CD4-positive, alpha-beta T cell treated with Interleukin-10 for 1 hour (primary cell): Measurements from ENCODE around the gene EPC1.
"Not testable (repeated sequence)": the region's sequence is repeated elsewhere in the genome, so short reads cannot be mapped to it uniquely, and the experiment has no call there.

Experiments used
- DNase-seq: peaks from one replicate; pipeline ENCODE4 v3.0.0-alpha.2; 2020

The EPC1 gene, protein sequence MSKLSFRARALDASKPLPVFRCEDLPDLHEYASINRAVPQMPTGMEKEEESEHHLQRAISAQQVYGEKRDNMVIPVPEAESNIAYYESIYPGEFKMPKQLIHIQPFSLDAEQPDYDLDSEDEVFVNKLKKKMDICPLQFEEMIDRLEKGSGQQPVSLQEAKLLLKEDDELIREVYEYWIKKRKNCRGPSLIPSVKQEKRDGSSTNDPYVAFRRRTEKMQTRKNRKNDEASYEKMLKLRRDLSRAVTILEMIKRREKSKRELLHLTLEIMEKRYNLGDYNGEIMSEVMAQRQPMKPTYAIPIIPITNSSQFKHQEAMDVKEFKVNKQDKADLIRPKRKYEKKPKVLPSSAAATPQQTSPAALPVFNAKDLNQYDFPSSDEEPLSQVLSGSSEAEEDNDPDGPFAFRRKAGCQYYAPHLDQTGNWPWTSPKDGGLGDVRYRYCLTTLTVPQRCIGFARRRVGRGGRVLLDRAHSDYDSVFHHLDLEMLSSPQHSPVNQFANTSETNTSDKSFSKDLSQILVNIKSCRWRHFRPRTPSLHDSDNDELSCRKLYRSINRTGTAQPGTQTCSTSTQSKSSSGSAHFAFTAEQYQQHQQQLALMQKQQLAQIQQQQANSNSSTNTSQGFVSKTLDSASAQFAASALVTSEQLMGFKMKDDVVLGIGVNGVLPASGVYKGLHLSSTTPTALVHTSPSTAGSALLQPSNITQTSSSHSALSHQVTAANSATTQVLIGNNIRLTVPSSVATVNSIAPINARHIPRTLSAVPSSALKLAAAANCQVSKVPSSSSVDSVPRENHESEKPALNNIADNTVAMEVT

DNA sequence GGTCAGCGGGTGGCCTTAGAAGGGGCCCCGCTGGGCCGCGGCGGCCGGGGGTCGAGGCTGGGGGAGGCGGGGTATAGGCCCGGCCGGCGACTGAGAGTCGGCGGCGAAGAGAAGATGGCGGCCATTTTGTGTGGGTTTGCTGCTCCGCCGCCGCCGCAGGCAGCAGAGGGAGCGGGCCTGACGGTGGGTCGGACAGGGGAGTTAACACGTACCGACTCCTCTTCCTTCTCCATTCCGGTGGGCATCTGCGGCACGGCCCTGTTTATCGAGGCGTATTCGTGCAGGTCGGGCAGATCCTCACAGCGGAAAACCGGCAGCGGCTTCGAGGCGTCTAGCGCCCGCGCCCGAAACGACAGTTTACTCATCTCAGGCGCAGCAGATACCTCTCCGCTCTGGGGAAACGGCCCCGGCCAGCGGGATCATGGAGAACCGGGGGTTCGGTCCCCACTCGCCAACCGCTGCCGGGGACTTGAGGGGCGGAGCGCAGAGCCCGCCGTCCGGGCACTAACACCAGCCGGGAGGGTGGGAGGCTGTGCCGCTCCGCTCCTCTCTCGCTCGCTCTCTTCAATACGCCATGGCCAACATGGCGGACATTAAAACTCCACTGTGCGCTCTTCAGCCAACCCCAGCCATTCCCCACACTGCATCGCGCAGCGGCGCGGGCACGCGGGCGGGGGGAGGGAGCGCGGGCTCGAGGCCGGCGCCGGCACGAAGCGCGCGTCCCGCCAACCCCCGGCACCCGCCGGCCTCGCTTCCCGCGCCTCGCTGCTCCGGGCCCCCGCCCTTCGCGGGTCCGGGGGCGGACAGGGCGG, at the start of gene EPC1:
Gene EPC1, minus strand, starts transcription at position 608 of the 812 bp plus-strand sequence. Its CDS starts 243 bp downstream, at position 365.
- peak; percentile 92 for DNase-seq

DNA sequence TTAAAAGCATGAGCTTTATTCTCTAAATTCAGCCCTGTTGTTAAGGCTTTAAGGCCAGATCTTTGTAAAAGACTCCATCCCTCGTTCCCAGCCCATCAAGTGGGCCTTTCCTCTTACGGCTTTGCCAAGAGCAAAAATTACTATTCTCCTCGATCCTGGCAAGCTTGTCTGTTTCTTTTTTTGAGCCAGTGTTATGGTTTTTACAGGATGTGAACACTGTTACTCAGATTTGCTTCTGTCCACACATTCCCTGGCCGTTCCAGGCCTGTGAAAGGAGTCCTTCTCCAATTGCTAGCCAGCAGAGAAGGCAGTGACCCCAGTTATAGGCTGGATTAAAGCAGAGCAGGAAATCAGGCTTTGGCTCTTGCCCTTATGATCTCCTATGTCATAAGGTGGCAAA, 47.0 kb upstream of the EPC1 start:
- no peak for DNase-seq

DNA sequence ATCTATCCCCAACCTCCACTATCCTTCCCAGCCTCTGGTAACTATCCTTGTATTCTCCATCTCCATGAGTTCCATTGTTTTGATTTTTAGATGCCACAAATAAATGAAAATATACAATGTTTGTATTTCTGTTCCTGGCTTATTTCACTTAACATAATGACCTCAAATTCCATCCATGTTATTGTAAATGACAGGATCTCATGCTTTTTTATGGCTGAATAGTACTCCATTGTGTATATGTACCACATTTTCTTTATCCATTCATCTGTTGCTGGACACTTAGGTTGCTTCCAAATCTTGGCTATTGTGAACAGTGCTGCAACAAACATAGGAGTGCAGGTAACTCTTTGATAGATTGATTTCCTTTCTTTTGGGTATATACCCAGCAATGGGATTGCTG, 45.3 kb upstream of the EPC1 start:
- DNase-seq, result not testable (repeated sequence)

DNA sequence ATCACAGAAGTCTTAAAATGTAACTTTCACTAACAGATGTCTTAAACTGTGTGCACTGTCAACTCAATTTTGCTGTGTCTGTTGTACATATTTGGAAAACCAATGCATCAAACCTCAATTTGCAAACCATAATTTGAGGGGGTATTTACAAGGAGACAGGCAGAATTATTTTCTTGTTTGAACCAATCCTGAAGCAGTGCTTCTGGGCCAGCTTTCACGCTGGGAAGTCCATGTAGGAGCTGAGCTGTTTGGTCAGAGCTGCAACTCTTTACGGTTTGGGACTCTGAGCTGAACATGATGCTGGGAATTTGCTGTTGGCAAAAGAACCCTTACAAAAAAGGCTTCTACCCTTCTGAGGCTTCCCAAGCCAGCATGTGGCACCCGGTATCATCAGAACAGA, 43.2 kb upstream of the EPC1 start:
- no peak for DNase-seq

DNA sequence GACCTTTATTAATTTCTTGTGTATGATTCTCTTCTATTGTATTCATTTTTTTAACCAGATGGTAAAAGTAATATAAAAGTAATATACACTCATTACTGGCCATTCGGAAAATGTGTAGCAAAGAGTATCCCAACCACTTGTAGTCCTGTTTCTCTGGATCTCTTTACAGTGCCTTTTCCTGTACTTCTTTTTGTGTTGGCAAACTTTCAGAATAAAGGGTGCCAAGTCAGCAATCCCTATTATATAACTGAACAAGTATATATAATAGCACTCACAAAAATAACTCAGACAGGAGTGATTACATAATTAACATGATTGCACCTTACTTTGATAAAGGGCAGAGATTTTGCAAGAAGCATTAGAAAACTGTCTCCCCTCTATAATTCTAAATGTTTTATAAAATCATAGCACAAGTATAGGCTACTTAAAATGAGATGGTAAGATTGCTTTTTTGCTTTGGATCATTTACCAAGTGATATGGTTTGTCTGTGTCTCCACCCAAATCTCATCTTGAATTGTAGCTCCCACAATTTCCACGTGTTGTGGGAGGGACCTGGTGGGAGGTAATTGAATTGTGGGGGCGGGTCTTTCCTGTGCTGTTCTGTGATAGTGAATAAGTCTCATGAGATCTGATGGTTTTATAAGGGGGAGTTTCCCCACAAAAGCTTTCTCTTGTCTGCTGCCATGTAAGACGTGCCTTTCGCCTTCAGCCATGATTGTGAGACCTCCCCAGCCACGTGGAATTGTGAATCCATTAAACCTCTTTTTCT, 41.5 kb upstream of the EPC1 start:
- no peak for DNase-seq

DNA sequence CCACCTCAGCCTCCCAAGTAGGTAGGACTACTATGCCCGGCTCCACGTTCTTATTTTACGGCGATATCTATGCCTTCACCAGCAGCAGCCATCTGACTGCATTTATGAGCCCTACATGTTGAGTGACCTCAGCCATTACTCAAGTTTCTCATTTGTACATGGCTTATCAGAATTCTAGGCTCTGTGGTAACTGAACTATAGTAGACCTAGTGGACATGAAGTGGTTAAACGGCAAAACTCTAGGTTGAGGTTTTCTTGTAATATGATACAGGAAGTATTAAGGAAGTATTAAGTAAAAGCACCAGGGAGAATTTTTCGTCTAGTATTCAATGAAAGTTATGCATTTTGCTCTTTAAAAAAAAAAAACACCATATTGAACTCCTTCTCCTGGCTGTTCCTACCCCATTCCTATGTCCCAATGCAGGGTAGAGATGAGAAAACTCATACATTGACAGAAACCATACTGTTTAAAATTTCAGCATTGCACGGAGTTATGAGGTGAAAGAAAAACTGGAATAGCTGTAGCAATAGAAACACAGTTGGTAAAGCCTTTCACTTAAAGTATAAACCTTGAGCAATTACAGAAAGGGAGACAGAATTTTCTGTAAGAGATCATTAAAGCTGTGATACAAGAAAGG, 39.8 kb upstream of the EPC1 start:
- no peak for DNase-seq

DNA sequence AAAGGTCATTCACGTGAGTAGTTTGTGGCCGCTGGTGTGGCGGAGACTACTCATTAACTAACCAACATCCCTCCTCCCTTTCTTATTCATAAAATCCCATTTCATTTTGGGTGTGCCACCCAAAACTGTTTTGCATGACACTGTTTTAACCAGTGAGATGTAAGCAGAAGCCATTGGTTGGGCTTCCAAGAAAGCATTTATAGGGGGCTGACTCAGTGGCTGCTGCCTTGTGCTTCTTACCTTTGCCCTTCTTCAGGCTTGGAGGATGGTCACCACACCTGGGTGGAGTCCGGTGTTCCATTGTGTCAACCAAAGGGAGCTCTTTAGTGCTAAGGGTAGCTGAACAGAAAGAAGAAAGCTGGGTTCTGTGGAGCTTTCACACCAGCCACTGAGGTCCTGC, 37.2 kb upstream of the EPC1 start:
- DNase-seq, result no peak

DNA sequence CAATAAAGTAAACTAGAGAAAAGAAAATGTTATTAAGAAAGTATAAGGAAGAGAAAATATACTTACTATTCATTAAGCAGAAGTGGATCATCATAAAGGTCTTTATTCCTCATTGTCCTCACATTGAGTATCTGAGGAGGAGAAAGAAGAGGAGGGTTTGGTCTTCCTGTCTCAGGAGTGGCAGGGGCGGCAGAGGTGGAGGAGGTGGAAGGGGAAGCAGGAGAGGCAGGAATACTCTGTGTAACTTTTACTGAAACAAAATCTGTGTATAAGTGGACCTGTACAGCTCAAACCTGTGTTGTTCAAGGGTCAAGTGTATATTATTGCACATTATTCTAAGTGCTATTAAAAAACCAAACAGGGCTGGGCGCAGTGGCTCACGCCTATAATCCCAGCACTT, 34.2 kb upstream of the EPC1 start:
- no peak for DNase-seq

DNA sequence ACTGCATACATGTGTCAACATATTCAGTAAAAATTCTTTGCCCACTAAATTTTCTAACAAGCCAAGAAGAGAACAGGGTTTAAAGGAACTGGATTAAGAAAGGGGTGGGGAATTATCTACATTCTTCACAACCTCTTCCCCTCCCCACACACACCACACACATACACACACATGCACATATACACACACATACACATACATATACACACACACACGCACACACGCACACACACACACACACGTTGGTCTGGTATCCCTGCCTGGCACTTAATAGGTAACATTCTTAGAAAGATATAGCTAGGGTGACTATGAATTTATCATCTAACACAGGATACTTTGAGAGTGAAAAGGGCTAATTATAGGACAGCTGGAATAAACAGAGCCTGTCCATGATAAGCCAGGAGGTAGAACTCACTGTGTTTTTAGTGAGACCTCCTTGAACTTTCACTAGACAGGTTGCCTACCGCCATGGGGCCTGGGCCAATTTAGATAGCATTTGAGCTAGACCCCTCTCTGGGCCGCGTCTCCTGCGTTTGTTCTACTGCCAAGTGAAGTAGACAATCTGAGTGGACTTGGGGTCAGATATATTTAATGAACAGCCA, 33.1 kb upstream of the EPC1 start:
- DNase-seq, result no peak

DNA sequence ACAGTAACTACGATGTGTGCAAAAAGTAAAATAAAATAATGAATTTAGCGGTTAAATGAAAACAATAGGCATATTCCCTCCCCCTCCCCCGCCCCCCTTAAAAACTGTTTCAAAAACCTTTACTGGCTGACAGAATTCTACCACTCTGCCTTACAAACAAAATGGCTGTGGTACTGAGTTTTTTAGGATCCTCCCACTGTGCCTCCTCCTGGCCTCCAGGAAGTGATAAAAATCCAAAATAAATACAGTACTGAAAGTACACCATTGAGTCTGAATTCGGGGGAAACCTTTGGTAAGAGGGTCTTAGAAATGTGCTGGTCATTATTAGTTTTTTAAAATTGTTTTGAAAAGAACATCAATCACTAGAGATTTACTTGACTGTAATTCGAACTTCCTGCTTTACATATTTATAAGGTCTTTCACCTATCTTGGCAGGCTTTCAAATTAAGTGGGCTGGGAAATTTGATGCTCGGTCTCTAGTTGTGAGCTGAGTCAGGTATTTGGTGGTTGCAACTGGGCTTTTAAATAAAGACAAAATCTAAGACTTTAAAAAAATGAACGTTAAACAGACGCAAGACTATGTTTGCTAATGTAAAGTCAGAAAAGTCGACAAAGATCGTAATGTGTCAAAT, 32.5 kb upstream of the EPC1 start:
- peak; percentile 66 for DNase-seq

DNA sequence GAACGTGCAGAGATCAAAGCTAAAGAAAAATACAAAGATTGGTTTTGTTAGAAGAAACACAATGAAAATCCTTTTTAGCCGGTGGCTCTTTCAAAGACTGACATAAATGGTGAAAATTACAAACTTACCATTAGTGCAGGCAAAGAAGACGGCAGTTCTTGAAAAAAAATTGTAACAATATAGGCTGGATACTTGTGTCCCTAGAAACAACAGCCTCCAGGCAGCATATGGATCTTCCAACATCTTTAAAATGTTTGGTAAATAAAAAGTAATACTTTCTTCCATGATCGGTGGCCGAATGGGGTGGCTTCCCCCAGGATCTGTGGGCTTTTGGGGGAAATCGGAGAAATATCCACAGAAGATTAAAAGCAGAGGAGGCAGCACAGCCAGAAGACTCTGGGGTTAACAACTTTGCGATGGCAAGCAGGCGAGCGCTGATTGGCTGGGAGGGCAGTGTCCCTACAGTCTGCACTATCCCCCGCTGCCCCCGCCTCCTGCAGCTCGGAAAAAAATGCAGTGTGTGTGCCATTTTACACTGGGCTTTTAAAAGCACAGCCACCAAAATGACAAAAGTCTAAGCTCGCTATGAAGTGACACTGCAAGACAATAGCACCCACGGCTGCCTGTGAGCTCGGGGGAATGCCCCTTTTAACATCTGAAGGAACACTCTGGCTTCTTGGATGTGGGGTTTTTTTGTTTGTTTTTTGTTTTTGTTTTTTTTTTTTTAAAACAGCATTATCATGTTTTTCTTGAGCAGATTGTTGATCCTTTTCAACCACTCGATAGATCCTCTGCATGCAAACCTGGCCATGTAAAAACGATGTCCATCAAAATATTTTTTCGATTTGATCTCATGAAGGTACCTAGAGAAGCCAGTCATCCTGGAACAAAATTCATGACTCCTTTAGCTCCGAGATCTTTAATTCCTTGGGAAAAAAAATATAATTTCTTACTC, 31.7 kb upstream of the EPC1 start:
- peak; percentile 94 for DNase-seq

DNA sequence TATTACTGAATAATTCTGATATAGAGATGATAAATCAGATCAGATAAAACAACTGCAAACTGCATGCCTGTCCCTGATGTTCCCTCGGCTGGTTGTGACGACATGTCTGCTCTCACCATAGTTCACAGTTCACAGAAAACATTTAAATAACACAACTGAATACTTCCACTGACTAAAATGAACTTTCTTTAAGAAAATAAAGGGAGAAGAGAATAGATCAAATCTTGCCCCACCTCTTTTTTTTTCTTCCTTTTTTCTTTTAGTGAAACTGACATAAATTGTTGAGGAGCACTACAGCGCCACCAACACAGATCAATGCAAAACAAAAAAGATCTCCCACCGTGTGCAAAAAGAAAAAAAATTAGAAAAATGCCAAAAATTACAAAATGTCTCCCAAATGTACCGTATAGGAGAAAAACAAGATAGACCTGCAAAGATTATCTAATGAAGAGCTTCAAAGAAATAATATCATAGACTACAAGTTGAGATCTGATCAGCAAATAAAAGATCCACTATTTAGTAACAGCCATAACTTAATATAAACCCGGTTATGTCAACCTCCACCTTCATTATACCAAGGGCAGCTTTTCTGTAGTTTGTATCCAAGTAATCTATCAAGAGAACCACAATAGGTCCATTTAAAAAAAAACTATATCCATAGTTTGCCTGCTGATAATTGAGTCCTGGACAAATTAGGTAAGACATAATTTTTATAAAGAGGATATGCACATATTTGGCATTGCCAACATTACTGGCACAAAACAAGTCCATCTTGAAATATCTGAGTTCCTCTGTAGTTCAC, 30.7 kb upstream of the EPC1 start:
- DNase-seq, result peak; percentile 69

DNA sequence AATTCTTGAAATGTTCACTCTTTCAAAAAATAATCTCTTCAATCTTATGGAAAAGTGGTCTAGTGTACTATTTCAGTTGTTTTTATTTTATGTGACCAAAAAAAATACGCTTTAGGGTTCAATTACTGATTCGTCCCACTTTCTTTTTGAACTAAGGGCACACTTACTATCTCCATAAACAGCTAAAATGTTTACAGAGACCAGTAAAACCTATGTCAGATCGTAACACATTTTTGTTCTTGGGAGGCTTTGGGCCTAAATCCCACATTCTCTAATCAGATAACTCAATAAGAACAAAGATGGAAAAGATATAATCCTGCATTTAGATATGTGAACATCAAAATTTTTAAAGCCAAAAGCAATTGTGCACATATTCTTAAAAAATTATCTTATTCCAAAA, 29.8 kb upstream of the EPC1 start:
- no peak for DNase-seq

DNA sequence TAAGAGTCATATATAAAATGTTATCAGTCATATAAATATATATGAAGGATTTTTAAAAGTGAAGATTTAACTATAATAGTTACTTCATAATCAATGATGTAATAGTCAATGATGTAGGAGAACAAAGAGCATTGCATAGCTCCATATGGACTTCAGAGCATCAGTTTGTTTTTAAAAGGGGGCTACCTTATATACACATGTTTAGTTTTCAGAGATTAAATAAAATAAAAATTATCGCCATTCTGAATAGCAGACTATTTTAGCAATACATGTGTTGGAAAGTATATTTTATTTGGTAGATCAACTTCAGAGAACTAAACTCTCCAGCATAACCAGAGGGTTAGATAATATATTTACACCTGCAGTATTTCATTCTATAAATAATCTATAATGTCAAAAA, 29.1 kb upstream of the EPC1 start:
- DNase-seq, result no peak

DNA sequence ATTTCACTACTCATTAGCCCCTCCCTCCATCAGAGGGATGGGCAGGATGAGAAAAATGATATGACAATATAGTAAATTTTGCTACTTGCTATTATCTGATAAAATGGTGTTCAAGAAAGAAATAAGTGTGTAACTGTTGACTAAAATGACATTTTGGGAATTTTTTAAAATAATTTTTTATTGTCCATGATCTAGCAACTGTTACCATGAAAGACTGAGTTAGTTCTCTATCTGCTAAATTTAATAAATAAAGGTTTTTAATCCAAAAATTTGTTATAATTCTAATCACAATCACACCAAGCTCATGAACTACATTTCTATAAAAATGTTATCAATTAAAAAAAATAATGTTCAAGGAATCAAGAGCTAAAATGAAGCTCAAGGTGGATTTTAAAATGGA, 28.7 kb upstream of the EPC1 start:
- DNase-seq, result no peak

DNA sequence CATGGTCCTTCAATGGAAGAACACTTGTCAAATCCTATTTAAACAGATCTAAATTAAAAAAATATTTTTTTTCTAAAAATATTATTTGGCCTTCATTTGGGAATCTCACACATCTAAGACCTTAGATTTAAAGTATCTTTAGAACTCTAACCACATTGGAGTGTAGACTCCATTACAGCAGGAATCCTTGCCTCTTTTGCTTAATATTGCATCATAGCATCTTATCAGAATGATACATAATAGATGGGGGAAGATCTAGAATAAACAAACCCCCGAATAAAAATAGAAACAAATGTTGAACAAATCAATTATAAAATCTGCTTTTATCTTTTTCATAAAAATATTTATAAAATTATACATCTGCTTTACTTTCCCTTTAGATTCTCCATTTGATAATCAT, 27.6 kb upstream of the EPC1 start:
- DNase-seq, result no peak

DNA sequence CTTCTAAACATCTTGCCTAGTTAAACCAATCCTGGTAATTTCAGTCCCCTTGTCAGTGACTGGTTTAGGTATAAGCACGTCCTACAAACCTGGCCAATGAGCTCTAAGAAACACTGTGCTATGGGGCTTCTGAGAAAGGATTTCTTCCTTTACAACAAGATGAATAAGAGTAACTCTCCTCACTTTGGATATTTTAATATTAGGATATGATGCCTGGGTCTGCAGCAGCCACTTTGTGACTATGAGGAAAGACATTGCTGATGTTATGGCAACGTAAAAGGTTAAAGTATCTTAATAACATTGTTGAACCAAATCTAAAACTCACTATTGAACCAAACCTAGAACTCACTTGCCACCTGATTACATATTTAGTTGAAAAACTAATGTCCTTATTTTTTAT, 26.5 kb upstream of the EPC1 start:
- no peak for DNase-seq

DNA sequence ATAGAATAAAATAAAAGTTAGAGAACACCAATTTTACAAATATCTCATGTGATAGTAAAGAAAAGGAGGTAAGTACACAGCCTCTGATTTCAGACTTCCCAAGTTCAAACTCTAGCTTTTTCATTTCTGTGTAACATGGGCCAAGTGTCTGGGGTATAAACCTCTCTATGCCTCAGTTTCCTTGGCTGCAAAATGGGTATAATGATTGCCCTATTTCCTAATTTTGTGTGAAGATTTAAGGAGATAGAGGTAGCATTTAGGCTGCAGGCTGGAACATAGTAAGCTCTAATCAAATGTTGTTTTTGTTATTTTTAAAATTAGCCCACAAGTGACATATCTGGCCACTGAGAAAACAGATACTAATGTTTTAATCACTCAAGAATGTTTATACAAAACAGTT, 26.1 kb upstream of the EPC1 start:
- no peak for DNase-seq
